ENCODE data around the gene CYB5B.

GRCh38 chr16:69499541-69500230, 75.3 kb downstream of the CYB5B start:
- TF ChIP-seq CTCF (conservative IDR thresholded peaks at IDR 0.05; ENCODE audit: low read depth, low read length): no peak
- TF ChIP-seq EZH2 (IDR thresholded peaks at IDR 0.05; ENCODE audit: borderline replicate concordance, low read depth, low read length, poor library complexity, severe bottlenecking): no peak
